ENCODE data around the gene SMOC2. TPM values are rescaled to one million over a fixed set of nuclear protein-coding genes. Genes with fewer than 3 reads are reported as not detected.

The SMOC2 gene
- total and polyA plus RNA-seq, 12 donors, result 3.0 to 32.0 (median 10.5) TPM

- no peak overlapping the region for H3K4me3 ChIP-seq
- no peaks in the 10 kb centered on the region for H3K36me3 ChIP-seq (replicated peaks in 1 of 2)
- no peaks in the 10 kb centered on the region for H3K4me1 ChIP-seq (replicated peaks in 1 of 2)
- intact Hi-C loops (cut with DNase I), result no loop called here
- TF ChIP-seq POLR2A (IDR thresholded peaks at IDR 0.05), result no peak
- TF ChIP-seq CTCF (IDR thresholded peaks at IDR 0.05), result no peak
- H3K27ac ChIP-seq, result no peak overlapping the region
- no peak for DNase-seq
- H3K27me3 ChIP-seq, result no peaks in the 10 kb centered on the region
- 82 to 94% (median 89%) methylated on average over 10 to 15 of the region's 15 CpGs for WGBS, 4 donors
- H3K9me3 ChIP-seq (replicated peaks in 1 of 3), result no peaks in the 10 kb centered on the region
Observed at GRCh38 chr6:168497381-168497780, 56.4 kb downstream of the SMOC2 start.

GRCh38 chr6:168498161-168498843, 57.3 kb downstream of the SMOC2 start:
- H3K36me3 ChIP-seq (replicated peaks in 1 of 2), result no peaks in the 10 kb centered on the region
- H3K27ac ChIP-seq, result no peak overlapping the region
- no peak for TF ChIP-seq POLR2A (IDR thresholded peaks at IDR 0.05)
- no peak for TF ChIP-seq CTCF (IDR thresholded peaks at IDR 0.05)
- H3K27me3 ChIP-seq, result no peaks in the 10 kb centered on the region
- intact Hi-C loops (cut with DNase I), result no loop called here
- DNase-seq, result peak in 1 of 7 donors; percentile 20
- no peaks in the 10 kb centered on the region for H3K9me3 ChIP-seq (replicated peaks in 1 of 3)
- WGBS, 4 donors, result 68 to 79% (median 74%) methylated on average over 13 to 14 of the region's 14 CpGs
- H3K4me1 ChIP-seq (replicated peaks in 1 of 2), result no peaks in the 10 kb centered on the region
- H3K4me3 ChIP-seq, result no peak overlapping the region

- TF ChIP-seq CTCF (IDR thresholded peaks at IDR 0.05) (no peak), POLR2A (IDR thresholded peaks at IDR 0.05) (no peak)
- intact Hi-C loops (cut with DNase I), result no loop called here
- no peaks in the 10 kb centered on the region for H3K4me1 ChIP-seq (replicated peaks in 1 of 2)
- no peaks in the 10 kb centered on the region for H3K36me3 ChIP-seq (replicated peaks in 1 of 2)
- H3K4me3 ChIP-seq, result no peak overlapping the region
- 79 to 87% (median 85%) methylated on average over 12 to 13 of the region's 13 CpGs for WGBS, 4 donors
- no peak overlapping the region for H3K27ac ChIP-seq
- H3K9me3 ChIP-seq (replicated peaks in 1 of 3), result no peaks in the 10 kb centered on the region
- no peaks in the 10 kb centered on the region for H3K27me3 ChIP-seq
- no peak for DNase-seq
Observed at GRCh38 chr6:168499045-168499650, 58.2 kb downstream of the SMOC2 start.

- H3K9me3 ChIP-seq (replicated peaks in 1 of 3), result no peaks in the 10 kb centered on the region
- no peaks in the 10 kb centered on the region for H3K36me3 ChIP-seq (replicated peaks in 1 of 2)
- intact Hi-C loops (cut with DNase I), result no loop called here
- TF ChIP-seq CTCF (IDR thresholded peaks at IDR 0.05) (no peak), POLR2A (IDR thresholded peaks at IDR 0.05) (no peak)
- no peak overlapping the region for H3K4me3 ChIP-seq
- no peak overlapping the region for H3K27ac ChIP-seq
- H3K4me1 ChIP-seq (replicated peaks in 1 of 2), result no peaks in the 10 kb centered on the region
- H3K27me3 ChIP-seq, result no peaks in the 10 kb centered on the region
- 84 to 87% (median 85%) methylated on average over 12 to 14 of the region's 14 CpGs for WGBS, 4 donors
- no peak for DNase-seq
Observed at GRCh38 chr6:168500519-168500918, 59.5 kb downstream of the SMOC2 start.
